Fibroblast of skin of left quadriceps (primary cell): ENCODE data around the gene AXIN1.
"Not testable (repeated sequence)": the region's sequence is repeated elsewhere in the genome, so short reads cannot be mapped to it uniquely, and the experiment has no call there.

Experiments
- DNase-seq, 2 experiments: peaks; one replicate each; pipeline ENCODE4 v3.0.0-alpha.2; 2013; ENCODE audit warnings: low read depth in 2 of 2

Gene AXIN1

GRCh38 chr16:267562-267961 is 85.0 kb downstream of the AXIN1 start:
- DNase-seq, result not testable (repeated sequence)

DNA sequence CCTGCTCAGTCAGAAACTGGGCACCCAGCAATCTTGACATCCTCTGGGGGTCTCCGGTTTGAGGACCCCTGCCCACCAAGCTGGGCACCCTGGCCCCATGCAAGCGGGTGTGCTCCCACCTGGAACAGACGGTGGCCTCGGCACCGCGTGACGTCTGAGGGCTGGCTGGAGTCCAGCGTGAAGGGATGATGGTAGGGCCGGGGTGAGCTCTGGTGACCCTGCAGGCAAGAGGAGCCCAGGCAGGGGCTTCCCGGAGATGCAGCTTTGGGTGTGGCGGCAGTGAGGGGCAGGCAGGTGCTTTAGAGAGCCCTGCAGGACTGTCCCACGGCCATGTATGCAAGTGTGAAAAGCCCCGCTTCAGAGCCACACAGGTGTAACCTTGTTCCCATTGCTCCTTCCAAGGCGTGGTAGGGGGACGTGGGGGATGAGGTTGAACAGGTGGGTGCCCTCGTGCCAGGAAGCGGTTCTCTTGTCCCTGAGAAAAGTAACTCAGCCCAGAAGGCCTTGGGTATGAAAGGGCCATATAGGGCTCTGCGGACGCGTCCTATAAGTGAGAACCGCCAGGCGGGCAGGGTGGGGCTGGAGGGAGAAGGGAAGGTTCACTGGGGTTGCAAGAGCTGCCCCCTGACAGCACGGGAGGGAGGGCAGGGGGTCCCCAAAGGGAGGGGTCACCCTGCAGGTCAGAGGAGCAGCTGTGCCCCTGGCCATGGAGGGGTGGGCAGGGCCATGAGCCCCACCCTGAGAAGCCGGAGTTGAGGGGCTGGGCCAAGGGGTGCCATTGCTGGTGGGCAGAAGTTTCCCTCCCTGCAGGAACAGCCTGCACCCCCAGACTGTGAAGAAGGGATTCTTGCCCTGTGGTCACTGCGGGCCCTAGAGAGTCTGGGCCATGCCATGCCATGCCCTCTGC is 86.0 kb downstream of the AXIN1 start:
- no peak for DNase-seq

DNA sequence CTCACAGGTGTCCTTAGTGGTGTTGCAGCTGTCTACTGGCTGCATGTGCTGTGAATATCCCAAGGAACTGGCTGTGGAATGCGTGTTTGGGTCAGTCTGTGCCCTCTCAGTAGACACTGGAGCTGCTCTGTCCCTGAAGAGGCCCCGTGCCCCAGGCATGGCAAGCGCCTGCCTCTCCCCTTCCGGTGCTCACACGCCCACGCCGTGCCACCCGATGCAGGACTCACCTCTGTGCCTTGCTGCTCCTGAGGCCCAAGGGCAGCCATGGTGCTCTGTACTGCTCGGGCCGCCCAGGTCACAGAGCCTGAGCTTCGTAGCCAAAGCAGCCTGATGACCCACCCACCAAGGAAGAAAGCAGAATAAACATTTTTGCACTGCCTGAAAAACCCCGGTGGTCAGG is 86.8 kb downstream of the AXIN1 start:
- DNase-seq, result no peak

GRCh38 chr16:265002-265529 is 87.5 kb downstream of the AXIN1 start:
- DNase-seq, result no peak

GRCh38 chr16:264440-264951 is 88.0 kb downstream of the AXIN1 start:
- no peak for DNase-seq

DNA sequence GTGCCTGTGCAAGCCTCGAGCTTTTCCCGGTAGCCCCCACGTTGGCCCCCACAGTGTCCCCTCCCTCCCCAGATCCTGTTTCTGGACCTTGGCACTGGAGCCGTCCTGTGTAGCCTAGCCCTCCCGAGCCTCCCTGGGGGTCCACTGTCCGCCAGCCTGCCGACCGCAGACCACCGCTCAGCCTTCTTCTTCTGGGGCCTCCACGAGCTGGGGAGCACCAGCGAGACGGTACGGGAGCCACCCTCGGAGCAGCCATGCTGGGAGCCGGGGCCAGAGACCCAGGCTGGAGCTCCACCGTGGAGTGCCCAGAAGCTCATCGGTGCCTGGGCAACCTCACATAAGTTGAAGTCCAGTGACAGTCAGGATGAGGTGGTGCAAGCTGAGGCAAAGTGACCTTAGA is 88.6 kb downstream of the AXIN1 start:
- no peak for DNase-seq

DNA sequence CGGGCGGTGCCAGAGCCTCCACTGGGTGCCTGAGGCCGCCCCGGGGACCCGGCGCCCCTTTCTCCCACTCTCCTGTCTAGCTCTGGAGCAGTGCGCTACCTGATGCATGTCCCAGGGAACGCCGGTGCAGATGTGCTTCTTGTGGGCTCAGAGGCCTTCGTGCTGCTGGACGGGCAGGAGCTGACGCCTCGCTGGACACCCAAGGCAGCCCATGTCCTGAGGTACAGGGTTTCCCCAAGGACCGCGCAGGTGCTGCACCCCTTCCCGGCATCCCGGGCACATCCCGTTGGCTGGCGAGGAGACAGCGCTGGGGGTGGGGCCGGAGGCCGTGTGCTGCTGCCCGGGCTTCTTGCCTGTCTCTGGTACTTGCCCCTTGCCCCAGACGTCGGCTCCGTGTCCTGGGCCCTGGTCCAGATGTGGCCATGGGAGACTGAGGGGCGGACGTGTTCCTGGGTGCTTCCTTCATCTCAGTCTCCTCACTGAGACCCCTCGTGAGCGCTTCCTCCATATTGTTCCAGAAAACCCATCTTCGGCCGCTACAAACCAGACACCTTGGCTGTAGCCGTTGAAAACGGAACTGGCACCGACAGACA is 89.2 kb downstream of the AXIN1 start:
- no peak for DNase-seq

- DNase-seq, result no peak
These were observed 90.3 kb downstream of the AXIN1 start for GRCh38 chr16:262121-262745.

DNA sequence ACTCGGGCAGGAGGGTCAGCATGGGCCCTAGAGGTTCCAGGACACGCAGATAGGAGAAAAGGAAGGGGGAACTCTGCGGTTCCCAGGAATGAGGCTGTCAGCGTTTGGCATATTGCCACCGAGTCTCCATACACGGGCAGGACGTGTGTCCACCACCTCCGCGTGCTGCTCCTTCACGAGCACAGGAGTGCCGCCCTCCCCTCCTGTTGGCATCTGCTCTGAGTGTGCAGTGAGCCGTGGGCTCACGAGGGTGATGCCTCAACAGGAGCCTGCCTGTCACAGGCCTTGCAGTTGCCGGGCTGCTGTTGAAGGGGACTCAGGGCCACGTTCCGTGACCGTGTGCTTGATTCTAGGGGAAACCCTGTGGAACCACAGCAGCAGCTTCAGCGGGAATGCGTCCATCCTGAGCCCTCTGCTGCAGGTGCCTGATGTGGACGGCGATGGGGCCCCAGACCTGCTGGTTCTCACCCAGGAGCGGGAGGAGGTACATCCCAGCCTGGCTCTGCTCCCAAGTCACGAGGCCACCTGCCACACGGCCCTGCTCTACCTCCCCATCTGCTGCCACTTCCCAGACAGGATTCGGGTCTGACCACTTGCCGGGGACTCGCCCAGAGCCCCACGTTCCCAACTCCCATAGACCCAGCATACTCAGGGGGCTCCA is 91.4 kb downstream of the AXIN1 start:
- no peak for DNase-seq

DNA sequence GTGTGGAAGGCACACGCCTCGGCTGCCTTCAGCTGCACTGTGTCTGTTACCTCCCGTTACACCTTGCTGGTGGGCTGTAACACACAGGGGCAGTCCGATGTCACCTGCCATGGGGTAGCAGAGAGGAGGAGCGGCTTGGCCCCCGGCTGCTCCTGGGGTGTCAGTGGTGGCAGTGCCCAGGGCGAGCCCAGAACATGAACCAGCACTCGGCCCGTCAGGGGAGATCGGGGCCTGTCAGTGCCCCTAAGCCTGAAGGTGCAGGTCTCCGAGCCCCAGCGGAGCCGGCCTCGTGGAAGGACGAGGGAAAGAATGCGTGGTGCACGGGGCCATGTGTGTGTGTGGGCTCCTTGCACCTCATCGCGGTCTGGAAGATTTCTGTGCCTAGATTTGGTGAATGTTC is 92.2 kb downstream of the AXIN1 start:
- DNase-seq, result no peak

- no peak for DNase-seq
These were observed 92.7 kb downstream of the AXIN1 start for GRCh38 chr16:259814-260253.

DNA sequence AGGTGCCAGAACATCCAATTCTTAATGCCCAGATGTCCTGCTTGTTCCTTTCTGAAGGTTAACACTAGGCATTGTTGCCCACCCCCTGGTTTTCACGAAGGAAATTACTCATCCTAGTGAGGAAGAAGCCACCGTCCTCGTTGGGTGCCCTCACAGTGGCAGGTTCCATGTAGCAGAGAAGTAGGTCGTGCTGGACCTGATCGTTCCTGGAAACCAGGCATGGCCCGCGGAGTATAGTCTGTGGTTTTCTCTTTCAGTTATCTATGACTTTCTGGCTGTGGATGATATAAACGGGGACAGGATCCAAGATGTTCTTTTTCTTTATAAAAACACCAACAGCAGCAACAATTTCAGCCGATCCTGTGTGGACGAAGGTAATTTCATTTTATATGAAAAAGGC is 93.3 kb downstream of the AXIN1 start:
- DNase-seq, result no peak

DNA sequence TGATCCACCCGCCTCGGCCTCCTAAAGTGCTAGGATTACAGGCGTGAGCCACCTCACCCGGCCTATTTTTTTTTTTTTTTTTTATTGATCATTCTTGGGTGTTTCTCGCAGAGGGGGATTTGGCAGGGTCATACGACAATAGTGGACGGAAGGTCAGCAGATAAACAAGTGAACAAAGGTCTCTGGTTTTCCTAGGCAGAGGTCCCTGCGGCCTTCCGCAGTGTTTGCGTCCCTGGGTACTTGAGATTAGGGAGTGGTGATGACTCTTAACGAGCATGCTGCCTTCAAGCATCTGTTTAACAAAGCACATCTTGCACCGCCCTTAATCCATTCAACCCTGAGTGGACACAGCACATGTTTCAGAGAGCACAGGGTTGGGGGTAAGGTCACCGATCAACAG is 94.4 kb downstream of the AXIN1 start:
- DNase-seq, result not testable (repeated sequence)

- DNase-seq, result no peak
These were observed 97.3 kb downstream of the AXIN1 start for GRCh38 chr16:255183-255582.

DNA sequence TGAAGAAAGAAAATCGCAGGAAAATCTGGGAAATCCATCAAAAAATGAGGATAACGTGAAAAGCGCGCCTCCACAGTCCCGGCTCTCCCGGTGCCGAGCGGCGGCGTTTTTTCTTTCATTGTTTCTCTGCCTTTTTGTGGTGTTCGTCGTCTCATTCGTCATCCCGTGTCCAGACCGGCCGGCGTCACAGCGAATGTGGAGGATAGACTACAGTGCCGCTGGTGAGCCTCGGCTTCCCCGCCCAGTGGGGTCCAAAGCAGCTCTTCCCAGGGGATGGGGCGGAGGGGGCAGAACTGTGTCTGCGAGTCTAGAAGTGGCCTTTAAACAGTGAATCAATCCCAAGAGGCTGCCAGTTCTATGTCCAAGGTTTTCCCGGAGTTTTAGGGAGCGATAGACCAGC is 98.1 kb downstream of the AXIN1 start:
- no peak for DNase-seq

DNA sequence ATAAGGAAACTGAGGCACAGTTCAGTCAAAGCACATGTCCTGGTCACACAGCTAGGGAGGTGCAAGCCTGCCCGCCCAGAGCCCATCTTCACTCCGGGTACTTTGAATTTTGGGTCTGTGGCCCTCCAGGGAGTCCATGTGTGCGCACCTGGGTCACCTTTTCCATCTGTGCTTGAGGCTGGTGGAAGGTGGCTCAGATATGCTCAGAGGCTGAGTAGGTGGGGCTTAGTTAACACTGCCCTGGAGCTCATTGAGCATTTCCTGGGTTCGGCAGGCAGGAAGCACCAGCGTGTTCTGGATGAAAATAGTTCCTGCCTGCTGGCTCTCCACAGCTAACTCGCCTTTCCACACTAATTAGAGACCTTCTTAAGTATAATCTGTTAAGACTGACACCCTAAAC is 98.7 kb downstream of the AXIN1 start:
- DNase-seq, result no peak

DNA sequence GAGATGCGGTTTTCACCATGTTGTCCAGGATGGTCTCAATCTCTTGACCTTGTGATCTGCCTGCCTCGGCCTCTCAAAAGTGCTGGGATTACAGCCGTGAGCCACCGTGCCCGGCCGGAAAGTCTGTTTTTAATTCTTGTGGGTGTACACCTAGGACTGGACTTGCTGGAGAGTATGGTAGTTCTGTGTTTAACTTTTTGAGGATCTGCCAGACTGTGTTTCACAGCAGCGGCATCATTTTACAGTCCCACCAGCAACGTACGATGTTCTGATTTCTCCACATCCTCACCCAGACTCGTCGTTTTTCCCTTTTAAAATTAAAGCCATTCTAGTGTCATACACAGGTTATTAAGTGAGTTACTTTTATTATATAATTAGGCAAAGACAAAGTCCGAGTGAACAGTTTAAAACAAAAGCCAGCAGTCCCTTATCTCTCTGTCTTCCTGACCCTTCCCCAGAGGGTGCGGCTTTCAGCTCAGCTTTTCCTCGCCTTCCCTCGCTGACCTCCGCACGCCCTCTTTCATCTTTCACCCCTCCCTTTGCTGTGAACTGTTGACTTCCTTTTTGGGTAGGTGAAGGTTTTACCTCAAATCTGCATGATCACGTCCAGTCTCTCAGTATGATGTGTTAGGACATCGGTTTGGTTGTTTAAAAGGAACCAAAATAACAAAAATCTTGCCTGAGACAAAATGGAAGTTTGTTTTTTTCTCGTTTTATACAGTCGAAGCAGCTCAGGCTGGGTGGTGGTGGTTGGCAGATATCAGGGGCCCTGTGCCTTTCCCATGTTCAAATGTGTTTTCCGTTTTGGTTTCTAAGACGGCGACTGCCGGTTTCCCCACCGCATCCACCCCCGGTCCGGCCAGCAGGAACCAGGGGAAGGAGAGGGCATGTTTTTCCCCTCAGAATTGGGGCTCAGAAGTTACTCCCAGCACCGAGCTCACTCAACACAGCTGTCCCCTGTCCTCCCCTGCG is 99.9 kb downstream of the AXIN1 start:
- no peak for DNase-seq

DNA sequence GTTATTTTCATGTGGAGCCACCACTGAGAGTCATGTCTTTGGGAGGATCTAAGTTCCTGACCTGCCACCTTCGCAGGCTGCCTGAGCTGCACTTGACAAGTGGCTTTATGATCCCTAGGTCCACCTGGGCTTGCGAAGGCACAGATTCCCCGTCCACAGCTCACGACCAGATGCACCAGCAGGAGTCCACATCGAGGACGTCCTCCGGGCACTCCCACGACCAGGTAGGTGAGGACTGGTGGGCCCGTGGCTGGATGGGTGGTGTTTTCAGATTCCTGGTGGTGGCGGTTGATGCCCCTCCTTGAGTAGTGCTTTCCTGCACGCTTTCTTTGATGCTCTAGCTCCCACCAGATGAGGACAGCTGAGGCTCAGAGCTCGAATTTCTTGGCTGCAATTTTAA is 103.1 kb downstream of the AXIN1 start:
- DNase-seq, result no peak

DNA sequence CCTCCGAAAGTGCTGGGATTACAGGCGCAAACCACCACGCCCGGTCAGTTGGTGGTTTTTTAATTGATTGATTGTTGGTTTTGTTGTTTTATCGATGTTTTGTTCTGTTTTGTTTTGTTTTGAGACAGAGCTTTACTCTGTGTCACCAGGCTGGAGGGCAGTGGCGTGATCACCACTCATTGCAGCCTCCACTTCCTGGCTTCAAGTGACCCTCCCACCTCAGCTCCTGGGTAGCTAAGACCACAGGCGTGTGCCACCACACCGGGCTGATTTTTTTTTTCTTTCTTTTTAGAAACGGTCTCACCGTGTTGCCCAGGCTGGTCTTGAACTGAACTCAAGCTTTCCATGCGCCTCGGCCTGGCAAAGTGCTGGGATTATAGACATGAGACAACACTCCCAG is 105.5 kb downstream of the AXIN1 start:
- DNase-seq, result no peak

DNA sequence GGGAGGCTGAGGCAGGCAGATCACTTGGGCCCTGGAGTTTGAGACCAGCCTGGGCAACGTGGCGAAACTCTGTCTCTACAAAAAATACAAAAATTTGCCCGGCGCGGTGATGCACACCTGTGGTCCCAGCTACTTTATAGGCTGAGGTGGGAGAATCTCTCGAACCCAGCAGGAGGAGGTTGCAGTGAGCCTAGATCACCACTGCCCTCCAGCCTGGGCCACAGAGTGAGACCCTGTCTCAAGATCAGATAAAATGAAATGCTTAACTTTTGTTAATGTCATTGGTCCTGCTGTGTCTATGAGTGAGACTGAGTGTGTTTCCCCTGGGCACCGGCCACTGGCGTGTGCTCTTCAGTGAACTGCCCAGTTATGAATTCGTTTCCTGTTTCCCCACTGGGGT is 107.4 kb downstream of the AXIN1 start:
- DNase-seq, result no peak

- no peak for DNase-seq
These were observed 109.2 kb downstream of the AXIN1 start for GRCh38 chr16:243348-243747.
